Activated CD8-positive, alpha-beta memory T cell treated with anti-CD3 and anti-CD28 coated beads, Interleukin-2, amount 10 ng/mL, durations not matched to agents 7 days and 5 days (primary cell): Measurements from ENCODE around the gene GNB2. TPM values are rescaled to one million over a fixed set of nuclear protein-coding genes. Genes with fewer than 3 reads are reported as not detected.

Source experiments
- ATAC-seq: fragments of 150-1000 bp; cut with Tn5 transposase; one replicate; pipeline ENCODE4 v1.10.0; 2021; ENCODE audit warnings: moderate library complexity
- CTCF ChIA-PET: fragments of 350-600 bp; sonication (Branson Sonifier 250); formaldehyde crosslinking; loops from one replicate; lab custom pipeline; 2021; ENCODE audit warnings: antibody characterized with exemption; lab: Charles Lee
- DNase-seq: peaks from one replicate; pipeline ENCODE4 v3.0.0-alpha.2; 2020
- H3K27ac Mint-ChIP-seq: one replicate; pipeline ENCODE4 v1.8.0; 2021; ENCODE audit warnings: mild to moderate bottlenecking, mixed read lengths
- H3K27me3 Mint-ChIP-seq: one replicate; pipeline ENCODE4 v1.8.0; 2021; ENCODE audit warnings: mixed read lengths
- H3K36me3 Mint-ChIP-seq: one replicate; pipeline ENCODE4 v1.8.0; 2021; ENCODE audit warnings: mild to moderate bottlenecking, mixed read lengths
- H3K4me1 Mint-ChIP-seq: one replicate; pipeline ENCODE4 v1.8.0; 2021; ENCODE audit warnings: mixed read lengths
- H3K4me3 Mint-ChIP-seq: one replicate; pipeline ENCODE4 v1.8.0; 2021; ENCODE audit warnings: mild to moderate bottlenecking, moderate library complexity, mixed read lengths
- H3K9me3 Mint-ChIP-seq: one replicate; pipeline ENCODE4 v1.8.0; 2022; ENCODE audit warnings: low read depth, mixed read lengths
- total RNA-seq, 2 experiments: library from RNA; stranded (reverse); gene quantifications; one replicate each; pipeline ENCODE4 v1.2.3, GENCODE V29; 2021

The GNB2 gene
- total RNA-seq, 2 experiments from 2014 or later = 243 to 271 TPM

DNA sequence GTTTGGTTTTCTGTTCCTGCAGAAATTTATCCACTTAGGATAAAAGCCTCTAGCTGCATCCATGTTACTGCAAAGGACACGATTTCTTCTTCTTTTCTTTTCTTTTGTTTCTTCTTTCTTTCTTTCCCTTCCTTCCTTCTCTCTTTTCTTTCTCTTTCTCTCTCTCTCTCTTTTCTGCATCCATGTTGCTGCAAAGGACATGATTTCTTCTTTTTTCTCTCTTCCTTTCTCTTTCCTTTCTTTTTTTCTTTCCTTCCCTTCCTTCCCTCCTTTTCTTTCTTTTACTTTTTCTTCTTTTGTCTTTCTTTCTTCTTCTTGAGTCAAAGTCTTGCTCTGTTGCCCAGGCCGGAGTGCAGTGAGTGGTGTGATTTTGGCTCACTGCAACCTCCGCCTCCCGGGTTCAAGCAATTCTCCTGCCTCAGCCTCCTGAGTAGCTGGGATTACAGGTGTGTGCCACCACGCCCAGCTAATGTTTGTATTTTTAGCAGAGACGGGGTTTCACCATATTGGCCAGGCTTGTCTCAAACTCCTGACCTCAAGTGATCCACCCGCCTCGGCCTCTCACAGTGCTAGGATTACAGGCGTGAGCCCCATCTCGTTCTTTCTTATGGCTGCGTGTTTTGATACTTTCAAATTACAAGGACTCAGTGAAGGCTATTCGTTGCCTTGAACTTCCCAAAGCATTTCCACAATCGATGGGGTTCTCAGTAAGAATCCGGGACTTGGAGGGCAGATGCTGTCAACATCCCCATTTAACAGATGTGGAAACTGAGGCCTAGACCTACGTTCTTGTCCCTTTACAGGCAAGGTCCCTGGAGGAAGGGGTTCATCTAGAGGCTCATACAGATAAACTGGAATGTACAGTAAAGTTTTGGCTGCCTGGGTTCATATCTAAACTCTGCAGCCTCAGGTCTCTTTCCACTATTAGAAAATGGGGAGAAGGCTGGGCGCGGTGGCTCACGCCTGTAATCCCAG, 1.9 kb upstream of the GNB2 start:
- no peak overlapping the region for H3K27ac Mint-ChIP-seq
- H3K4me3 Mint-ChIP-seq = no peak overlapping the region
- H3K27me3 Mint-ChIP-seq = peaks cover 9% of the 10 kb centered on the region

DNA sequence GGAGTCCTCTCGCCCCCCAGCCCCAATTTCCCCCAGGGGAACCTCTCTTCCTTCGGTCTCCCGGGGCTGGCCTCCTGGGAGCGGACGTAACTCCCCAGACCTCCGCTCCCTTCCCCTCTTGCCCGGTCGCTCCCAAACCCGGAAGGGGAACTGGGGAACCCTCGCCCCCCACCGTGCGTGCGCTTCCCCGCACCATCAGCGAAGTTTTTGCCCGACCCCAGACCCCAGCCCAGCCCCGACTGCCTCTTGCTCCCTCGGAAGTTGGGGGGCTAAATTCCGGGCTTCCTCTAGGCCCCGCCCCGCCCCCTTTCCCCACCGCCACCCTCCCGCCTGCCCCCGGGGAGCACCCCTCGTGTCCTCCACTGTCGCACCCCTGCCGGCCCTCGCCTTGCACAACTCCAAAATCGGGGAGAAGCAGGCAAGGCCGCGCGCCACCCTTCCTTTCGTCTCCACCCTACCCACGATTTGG, 436 bp downstream of the GNB2 start:
- DNase-seq (peak; percentile 67), ATAC-seq (peak; percentile 0)
- peaks cover 18% of the 10 kb centered on the region for H3K4me1 Mint-ChIP-seq
- peaks cover 2% of the 10 kb centered on the region for H3K27me3 Mint-ChIP-seq
- H3K36me3 Mint-ChIP-seq = peaks cover 18% of the 10 kb centered on the region
- peak overlapping the region; percentile 89 for H3K27ac Mint-ChIP-seq
- CTCF ChIA-PET = interaction anchor here (1.0 to 11.5 kb wide), 4 partner anchors 18 to 69 kb away, joined by 3 to 91 read pairs (median 4); partner anchors contain the start of genes GIGYF1 and MOSPD3
- H3K4me3 Mint-ChIP-seq = peak overlapping the region; percentile 93
- H3K9me3 Mint-ChIP-seq = no peaks in the 10 kb centered on the region

More for the DNA sequence above, 1.9 kb upstream of the GNB2 start:
- Mint-ChIP-seq H3K36me3 (peaks cover 5% of the 10 kb centered on the region), H3K9me3 (no peaks in the 10 kb centered on the region), H3K4me1 (peaks cover 11% of the 10 kb centered on the region)
- ATAC-seq (no peak), DNase-seq (no peak)
- CTCF ChIA-PET = interaction anchor here (1.9 to 2.6 kb wide), 3 partner anchors 20 to 42 kb away, joined by 4 to 15 read pairs (median 7); no protein-coding TSS in a partner anchor

DNA sequence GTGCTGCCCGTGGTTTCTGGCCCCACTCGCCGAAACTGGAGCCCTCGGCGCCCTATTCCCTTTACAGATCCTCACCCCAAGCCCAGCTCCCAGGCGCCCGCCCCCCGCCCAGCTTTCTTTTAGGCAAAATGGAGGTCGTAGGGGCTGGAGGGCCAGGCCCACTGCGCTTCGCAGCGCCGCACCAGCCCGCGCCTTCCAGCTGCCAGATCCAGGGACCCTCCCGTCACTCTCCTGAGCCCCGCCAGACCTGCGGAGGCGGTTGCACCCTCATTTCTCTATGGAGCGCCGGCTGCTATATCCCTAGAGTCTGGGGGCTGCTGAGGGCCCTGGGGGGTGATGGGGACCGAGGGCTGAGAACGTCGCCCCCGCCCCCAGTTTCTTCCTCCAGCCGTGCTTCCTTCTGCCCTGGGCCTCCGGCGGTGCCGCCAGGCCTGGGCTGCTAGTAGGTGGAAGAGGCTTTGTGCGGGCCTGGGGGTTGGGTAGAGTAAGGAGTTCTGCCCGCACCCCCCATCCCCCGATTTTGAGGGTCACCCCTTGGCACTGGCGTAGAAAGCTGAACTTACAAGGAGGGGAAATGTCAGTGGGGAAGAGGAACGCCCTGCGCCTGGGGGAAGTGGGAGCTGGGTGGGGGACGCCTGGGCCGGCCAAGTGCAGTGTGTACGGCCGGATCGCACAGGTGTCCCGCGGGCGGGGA, 1.0 kb downstream of the GNB2 start:
- Mint-ChIP-seq H3K27ac (peak overlapping the region; percentile 89), H3K4me3 (peak overlapping the region; percentile 93), H3K4me1 (peaks cover 18% of the 10 kb centered on the region), H3K36me3 (peaks cover 23% of the 10 kb centered on the region), H3K27me3 (peaks cover 2% of the 10 kb centered on the region), H3K9me3 (no peaks in the 10 kb centered on the region)
- no peak for ATAC-seq
- CTCF ChIA-PET = interaction anchor here (1.0 to 11.5 kb wide), 6 partner anchors 18 to 178 kb away, joined by 3 to 91 read pairs (median 5); partner anchors contain the start of genes FBXO24, GIGYF1, LRCH4 and MOSPD3
- DNase-seq = peak; percentile 50

DNA sequence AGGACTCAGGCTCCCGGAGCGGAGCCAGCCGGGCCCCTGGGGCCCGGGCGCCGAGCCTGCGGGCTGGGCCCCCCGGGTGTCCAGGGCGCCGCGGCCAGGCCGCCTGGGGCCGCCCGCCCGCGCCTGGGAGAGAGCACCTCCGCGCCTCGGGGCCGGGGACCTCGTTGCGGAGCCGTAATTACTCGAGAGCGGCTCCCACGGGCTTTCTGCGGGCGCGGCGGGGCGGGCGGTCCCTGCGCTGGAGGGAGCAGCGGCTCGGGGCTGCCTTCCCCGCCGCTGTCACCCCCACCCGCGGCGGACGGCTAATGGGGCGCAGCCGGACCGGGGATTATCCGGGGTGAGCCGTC, 1.5 kb downstream of the GNB2 start:
- Mint-ChIP-seq H3K36me3 (peaks cover 24% of the 10 kb centered on the region), H3K4me1 (peaks cover 19% of the 10 kb centered on the region), H3K27ac (peak overlapping the region; percentile 89), H3K27me3 (peaks cover 2% of the 10 kb centered on the region), H3K9me3 (no peaks in the 10 kb centered on the region), H3K4me3 (peak overlapping the region; percentile 93)
- ATAC-seq = peak; percentile 0
- no peak for DNase-seq
- CTCF ChIA-PET = interaction anchor here (1.2 to 11.5 kb wide), 5 partner anchors 17 to 178 kb away, joined by 3 to 91 read pairs (median 6); partner anchors contain the start of genes FBXO24, GIGYF1, LRCH4 and SLC12A9

DNA sequence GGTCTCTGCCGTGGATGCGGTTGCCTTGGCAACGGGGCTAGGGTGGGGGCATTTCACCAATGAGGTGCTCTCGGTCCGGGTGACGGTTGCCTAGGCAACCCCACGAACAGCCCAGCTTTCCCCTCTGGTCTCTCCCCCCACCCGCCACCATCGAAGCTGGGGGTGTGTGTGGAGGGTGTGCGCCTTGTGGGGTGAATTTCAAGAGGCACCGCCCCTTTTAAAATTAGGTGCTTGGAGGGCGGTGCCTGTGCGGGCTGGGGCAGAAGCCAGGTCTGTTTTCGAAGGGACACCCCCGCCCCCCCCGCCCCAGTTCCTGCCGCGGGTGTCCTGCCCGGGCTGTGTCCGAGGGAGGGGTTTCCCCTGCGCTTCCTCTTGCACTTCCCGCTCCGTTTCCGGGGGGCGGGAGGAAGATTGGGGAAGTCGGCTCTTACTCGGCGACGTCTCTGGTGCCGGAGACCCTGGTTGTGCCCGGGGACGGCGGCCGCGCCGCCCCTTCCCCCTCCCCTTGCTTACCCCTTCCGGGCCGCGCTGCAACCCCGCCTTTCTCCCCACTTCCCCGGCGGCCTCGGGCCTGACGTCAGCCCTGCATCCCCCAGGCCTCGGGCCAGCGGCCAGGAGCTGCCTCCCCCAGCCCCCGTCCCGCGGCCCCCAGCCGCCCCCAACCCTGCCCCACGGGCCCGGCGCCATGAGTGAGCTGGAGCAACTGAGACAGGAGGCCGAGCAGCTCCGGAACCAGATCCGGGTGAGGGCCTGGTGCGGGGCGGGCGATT, 2.2 kb downstream of the GNB2 start:
- peak; percentile 94 for DNase-seq
- CTCF ChIA-PET = interaction anchor here (1.1 to 11.5 kb wide), 6 partner anchors 16 to 177 kb away, joined by 3 to 91 read pairs (median 6); partner anchors contain the start of genes FBXO24, GIGYF1, LRCH4 and POP7
- ATAC-seq = peak; percentile 57
- Mint-ChIP-seq H3K9me3 (no peaks in the 10 kb centered on the region), H3K36me3 (peaks cover 26% of the 10 kb centered on the region), H3K27me3 (peaks cover 2% of the 10 kb centered on the region), H3K4me1 (peaks cover 21% of the 10 kb centered on the region), H3K4me3 (peak overlapping the region; percentile 83), H3K27ac (peak overlapping the region; percentile 85)

DNA sequence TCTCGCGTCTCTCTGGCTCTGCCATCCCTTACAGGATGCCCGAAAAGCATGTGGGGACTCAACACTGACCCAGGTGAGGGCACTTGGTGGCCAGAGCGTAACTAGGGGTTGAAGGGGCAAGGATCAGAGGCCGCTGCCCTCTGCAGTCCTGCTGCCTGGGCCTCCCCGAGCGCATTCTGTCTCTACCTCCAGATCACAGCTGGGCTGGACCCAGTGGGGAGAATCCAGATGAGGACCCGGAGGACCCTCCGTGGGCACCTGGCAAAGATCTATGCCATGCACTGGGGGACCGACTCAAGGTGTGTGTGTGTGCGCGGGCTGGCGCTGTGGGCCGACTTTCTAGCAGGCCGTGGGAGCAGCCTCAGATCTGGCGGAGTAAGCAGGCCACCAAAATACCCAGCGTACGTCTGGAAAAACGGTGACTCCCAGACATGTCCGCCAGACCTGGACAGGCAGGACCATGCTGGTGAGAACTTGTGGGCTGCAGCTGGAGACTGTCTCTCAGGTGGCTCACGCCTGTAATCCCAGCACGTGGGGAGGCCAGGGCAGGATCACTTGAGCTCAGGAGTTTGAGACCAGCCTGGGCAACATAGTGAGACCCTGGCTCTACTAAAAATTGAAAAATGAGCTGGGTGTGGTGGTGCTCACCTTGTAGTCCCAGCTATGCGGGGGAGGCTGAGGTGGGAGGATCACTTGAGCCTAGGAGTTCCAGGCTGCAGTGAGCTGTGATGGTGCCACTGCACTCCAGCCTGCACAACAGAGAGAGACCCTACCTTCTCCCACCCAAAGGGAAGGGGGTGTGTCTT, 3.2 kb downstream of the GNB2 start:
- H3K27ac Mint-ChIP-seq = peak overlapping the region; percentile 85
- H3K4me3 Mint-ChIP-seq = peak overlapping the region; percentile 71
- CTCF ChIA-PET = interaction anchor here (0.7 to 11.5 kb wide), 7 partner anchors 9 to 176 kb away, joined by 3 to 91 read pairs (median 5); partner anchors contain the start of genes GIGYF1, POP7 and SLC12A9
- no peaks in the 10 kb centered on the region for H3K27me3 Mint-ChIP-seq
- ATAC-seq (no peak), DNase-seq (no peak)
- H3K4me1 Mint-ChIP-seq = peaks cover 23% of the 10 kb centered on the region
- H3K36me3 Mint-ChIP-seq = peaks cover 26% of the 10 kb centered on the region
- no peaks in the 10 kb centered on the region for H3K9me3 Mint-ChIP-seq

DNA sequence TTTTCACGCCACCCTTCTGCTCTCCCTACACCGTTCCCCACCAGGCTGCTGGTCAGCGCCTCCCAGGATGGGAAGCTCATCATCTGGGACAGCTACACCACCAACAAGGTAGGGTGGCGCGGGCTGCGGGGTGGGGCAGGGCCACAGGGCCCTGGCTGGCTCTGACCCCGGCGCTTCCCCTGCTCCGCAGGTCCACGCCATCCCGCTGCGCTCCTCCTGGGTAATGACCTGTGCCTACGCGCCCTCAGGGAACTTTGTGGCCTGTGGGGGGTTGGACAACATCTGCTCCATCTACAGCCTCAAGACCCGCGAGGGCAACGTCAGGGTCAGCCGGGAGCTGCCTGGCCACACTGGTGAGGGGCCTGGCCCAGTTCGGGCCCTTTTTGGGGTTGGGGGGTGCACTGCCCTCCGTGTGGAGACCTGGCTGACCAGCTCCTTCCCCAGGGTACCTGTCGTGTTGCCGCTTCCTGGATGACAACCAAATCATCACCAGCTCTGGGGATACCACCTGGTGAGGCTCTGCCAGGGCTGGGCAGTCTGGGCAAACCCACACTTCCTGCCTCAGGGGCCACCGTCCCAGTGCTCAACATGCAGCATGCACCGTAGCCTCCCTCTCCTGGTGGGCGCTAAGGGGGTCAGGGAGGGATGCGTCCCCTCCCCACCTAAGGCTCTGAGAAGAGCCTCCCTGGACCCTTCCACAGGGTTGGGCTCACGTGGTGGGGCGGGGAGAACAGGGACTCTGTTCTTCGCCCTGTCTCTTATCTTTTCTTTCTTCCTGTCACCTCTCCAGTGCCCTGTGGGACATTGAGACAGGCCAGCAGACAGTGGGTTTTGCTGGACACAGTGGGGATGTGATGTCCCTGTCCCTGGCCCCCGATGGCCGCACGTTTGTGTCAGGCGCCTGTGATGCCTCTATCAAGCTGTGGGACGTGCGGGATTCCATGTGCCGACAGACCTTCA, 4.0 kb downstream of the GNB2 start:
- no peaks in the 10 kb centered on the region for H3K27me3 Mint-ChIP-seq
- H3K4me1 Mint-ChIP-seq = peaks cover 21% of the 10 kb centered on the region
- peak overlapping the region; percentile 85 for H3K27ac Mint-ChIP-seq
- peaks cover 26% of the 10 kb centered on the region for H3K36me3 Mint-ChIP-seq
- DNase-seq = no peak
- no peak for ATAC-seq
- H3K9me3 Mint-ChIP-seq = no peaks in the 10 kb centered on the region
- H3K4me3 Mint-ChIP-seq = no peak overlapping the region
- CTCF ChIA-PET = interaction anchor here (0.7 to 11.5 kb wide), 3 partner anchors 8 to 118 kb away, joined by 3 to 91 read pairs (median 3); partner anchors contain the start of gene GIGYF1

DNA sequence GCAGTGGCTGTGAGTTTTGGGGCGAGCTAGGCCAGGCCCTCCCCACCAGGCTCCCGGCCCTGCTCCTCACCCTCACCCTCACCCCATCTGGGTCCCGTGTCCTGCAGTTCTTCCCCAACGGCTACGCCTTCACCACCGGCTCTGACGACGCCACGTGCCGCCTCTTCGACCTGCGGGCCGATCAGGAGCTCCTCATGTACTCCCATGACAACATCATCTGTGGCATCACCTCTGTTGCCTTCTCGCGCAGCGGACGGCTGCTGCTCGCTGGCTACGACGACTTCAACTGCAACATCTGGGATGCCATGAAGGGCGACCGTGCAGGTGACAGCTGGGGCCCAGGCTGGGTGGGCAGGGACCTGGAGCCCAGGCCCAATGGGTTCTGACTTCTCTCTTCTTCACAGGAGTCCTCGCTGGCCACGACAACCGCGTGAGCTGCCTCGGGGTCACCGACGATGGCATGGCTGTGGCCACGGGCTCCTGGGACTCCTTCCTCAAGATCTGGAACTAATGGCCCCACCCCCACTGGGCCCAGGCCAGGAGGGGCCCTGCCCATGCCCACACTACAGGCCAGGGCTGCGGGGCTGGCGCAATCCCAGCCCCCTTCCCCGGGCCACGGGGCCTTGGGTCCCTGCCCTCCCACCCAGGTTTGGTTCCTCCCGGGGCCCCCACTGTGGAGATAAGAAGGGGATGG, 4.9 kb downstream of the GNB2 start:
- no peak overlapping the region for H3K27ac Mint-ChIP-seq

DNA sequence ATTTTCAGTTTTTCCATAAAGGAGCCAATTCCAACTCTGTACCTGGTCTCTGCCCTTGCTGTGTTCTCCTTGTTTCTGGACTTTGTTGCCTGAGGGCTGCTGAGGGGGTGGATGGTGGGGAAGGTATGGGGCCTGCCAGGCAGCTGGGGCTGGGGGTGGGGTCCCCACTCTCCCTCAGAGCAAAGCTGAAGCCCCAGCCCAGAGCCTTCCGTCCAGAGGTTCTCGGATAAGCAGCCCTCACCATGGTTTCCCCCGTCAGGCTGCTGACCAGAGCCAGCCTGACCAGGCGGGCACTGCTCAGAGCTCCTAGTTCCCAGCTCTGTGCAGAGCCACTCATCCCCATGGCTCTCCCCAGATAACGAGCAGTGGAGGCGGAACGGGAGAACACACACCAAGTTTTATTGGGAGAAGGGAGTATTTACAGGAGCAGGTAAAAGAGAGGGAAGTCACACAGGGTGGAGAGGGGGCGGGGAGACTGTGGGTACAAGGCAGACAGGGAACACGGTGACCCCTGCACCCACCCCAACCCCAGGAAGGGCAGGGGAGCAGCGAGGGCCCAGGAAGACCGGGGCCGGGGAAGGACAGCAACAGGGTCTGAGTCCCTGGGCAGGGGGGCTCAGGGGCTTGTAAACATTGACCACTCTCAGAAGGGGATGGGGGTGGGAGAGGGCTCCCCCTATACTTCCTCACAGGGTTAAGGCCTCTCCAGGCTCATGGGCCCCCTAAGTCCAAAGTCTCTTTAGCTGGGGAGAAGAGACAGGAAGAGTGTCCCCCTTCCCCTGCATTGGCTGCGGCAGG, 5.8 kb downstream of the GNB2 start:
- Mint-ChIP-seq H3K27ac (peak overlapping the region; percentile 59), H3K36me3 (peaks cover 26% of the 10 kb centered on the region), H3K27me3 (no peaks in the 10 kb centered on the region), H3K4me1 (peaks cover 15% of the 10 kb centered on the region), H3K4me3 (no peak overlapping the region), H3K9me3 (no peaks in the 10 kb centered on the region)
- no peak for DNase-seq
- no peak for ATAC-seq
- CTCF ChIA-PET = interaction anchor here (1.1 to 11.5 kb wide), 3 partner anchors 13 to 66 kb away, joined by 3 to 91 read pairs (median 15); partner anchors contain the start of genes GIGYF1 and POP7

More for the DNA sequence above, 4.9 kb downstream of the GNB2 start:
- DNase-seq (no peak), ATAC-seq (no peak)
- Mint-ChIP-seq H3K4me3 (no peak overlapping the region), H3K9me3 (no peaks in the 10 kb centered on the region), H3K4me1 (peaks cover 15% of the 10 kb centered on the region), H3K27me3 (no peaks in the 10 kb centered on the region), H3K36me3 (peaks cover 26% of the 10 kb centered on the region)
- CTCF ChIA-PET = interaction anchor here (1.1 to 11.5 kb wide), 3 partner anchors 14 to 65 kb away, joined by 3 to 91 read pairs (median 15); partner anchors contain the start of genes GIGYF1 and POP7
